GM12878 (cell line): ENCODE measurements around the gene PPIP5K1.

Experiments used
- CHD1 ChIP-seq: IDR thresholded peaks from 2 replicates; pipeline ENCODE4 v1.6.1; 2012; ENCODE audit warnings: low read depth, low read length, improper control_type of control experiment
- CHD2 ChIP-seq: IDR thresholded peaks from 2 replicates; pipeline ENCODE4 v1.6.1; 2011; ENCODE audit warnings: low read depth, low read length, improper control_type of control experiment, borderline replicate concordance
- NR2F1 ChIP-seq: fragments of 450-650 bp; conservative IDR thresholded peaks from 2 replicates; pipeline ENCODE4 v1.6.1; 2017; ENCODE audit warnings: mild to moderate bottlenecking
- POLR2AphosphoS5 ChIP-seq: IDR thresholded peaks from 2 replicates; pipeline ENCODE4 v1.6.1; 2011; ENCODE audit warnings: mild to moderate bottlenecking, low read length, inconsistent platforms
- POU2F2 ChIP-seq: IDR thresholded peaks from 3 replicates; pipeline ENCODE4 v1.6.1; 2011; ENCODE audit warnings: low read depth, mild to moderate bottlenecking, low read length, borderline replicate concordance
- SIN3A ChIP-seq: IDR thresholded peaks from 2 replicates; pipeline ENCODE4 v1.6.1; 2012; ENCODE audit warnings: low read depth, low read length, improper control_type of control experiment
- ZNF274 ChIP-seq: IDR thresholded peaks from one replicate; pipeline ENCODE4 v1.8.0; 2011; ENCODE audit not compliant: insufficient read length, insufficient read depth
- TF ChIP-seq, protein P1 (sequence below), 3 experiments: IDR thresholded peaks in 2 of 3; conservative IDR thresholded peaks in 1 of 3; 2 replicates each; pipeline ENCODE4 v1.5.1; 2011; ENCODE audit warnings: low read depth in 3 of 3, low read length in 3 of 3, mild to moderate bottlenecking in 3 of 3, control low read depth in 2 of 3, moderate library complexity in 2 of 3, inconsistent platforms in 1 of 3, mixed read lengths in 1 of 3; ENCODE audit not compliant: control insufficient read depth in 2 of 3, insufficient read depth in 1 of 3; ENCODE audit errors: extremely low read depth in 1 of 3

DNA sequence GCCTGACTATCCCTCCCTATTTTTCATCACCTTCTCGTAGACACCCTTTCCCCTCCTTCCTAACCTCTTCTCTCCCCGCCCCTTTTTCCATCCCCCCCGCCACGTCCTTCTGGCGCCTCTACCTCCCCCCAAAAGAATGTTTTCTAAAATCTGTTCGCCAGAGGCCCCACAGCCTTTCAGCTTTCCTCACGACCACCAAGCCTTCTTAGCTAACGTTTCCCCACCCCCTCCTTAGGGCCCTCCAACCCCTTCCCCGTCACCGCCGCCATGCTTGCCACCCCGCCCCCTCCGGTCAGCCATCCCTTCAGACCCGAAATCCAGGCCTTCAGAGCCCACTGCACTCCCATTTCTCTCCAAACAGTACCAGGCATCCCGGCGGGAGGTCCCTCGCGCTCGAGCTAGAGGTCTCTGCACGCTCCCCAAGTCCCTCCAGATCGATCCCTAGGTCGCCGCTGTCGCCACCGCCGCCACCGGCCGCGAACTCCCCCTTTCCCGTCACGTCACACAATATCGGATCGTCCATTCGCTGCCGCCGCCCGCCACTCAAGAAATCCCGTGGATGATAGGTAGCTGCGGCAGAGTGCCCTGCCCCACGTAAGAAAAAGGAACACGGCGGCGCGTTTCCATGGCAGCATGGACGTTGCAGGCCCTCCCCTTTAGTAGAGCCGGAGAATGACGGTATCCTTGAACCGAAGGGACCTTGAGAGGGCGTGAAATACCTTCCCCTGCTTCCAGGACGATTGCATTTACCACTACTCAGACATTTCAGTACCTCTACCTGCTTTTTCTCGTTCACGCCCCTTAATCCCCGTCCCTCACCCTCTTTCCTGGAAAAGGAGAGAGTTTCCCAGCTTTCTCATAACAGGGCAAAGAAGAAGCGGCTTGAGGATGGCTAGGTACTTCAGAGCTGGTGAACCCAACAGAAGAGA lies 97.1 kb downstream of the PPIP5K1 start, which contains the start of gene TP53BP1:
- TF ChIP-seq, protein P1, sequence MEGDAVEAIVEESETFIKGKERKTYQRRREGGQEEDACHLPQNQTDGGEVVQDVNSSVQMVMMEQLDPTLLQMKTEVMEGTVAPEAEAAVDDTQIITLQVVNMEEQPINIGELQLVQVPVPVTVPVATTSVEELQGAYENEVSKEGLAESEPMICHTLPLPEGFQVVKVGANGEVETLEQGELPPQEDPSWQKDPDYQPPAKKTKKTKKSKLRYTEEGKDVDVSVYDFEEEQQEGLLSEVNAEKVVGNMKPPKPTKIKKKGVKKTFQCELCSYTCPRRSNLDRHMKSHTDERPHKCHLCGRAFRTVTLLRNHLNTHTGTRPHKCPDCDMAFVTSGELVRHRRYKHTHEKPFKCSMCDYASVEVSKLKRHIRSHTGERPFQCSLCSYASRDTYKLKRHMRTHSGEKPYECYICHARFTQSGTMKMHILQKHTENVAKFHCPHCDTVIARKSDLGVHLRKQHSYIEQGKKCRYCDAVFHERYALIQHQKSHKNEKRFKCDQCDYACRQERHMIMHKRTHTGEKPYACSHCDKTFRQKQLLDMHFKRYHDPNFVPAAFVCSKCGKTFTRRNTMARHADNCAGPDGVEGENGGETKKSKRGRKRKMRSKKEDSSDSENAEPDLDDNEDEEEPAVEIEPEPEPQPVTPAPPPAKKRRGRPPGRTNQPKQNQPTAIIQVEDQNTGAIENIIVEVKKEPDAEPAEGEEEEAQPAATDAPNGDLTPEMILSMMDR (IDR thresholded peaks at IDR 0.05 in 2 of 3, conservative IDR thresholded peaks at IDR 0.05 in 1 of 3; ENCODE audit: control insufficient read depth in 2 of 3, extremely low read depth in 1 of 3, insufficient read depth in 1 of 3, low read depth in 3 of 3, low read length in 3 of 3): no peak
- TF ChIP-seq POLR2AphosphoS5 (no peak), SIN3A (peak; percentile 57; the same call in 1 of the 2 replicates), NR2F1 (no peak), CHD1 (no peak), ZNF274 (no peak), POU2F2 (no peak), CHD2 (peak; percentile 91)
